HEK293 (cell line): Measurements from ENCODE around the gene GLTP.
A peak's percentile ranks its signal among the peaks of the same experiment; 100 is the strongest.

Experiments used
- CTCF ChIA-PET: fragments of 350-600 bp; formaldehyde crosslinking; extraction: SDS; loops from one replicate; lab custom pipeline; 2021; ENCODE audit warnings: antibody characterized with exemption; lab: Yijun Ruan, JAX
- POLR2A ChIA-PET: fragments of 300-600 bp; formaldehyde crosslinking; extraction: SDS; loops from one replicate; lab custom pipeline; 2020; ENCODE audit warnings: antibody characterized with exemption, inconsistent platforms; lab: Yijun Ruan, JAX
- H3K27ac ChIP-seq: fragments of 200-500 bp; sonication (Bioruptor generic); 2 replicates; pipeline ENCODE4 v1.5.1; 2014; ENCODE audit warnings: low read depth, low read length, control low read depth, inconsistent platforms; ENCODE audit errors: extremely low read depth
- H3K36me3 ChIP-seq, 2 experiments: fragments of 200-500 bp in 1 of 2; sonication (Bioruptor generic) in 1 of 2; 1 replicate in 1 of 2; 2 replicates in 1 of 2; pipeline ENCODE4 v1.5.1; 2014 to 2017; ENCODE audit warnings: inconsistent platforms in 2 of 2, low read length in 2 of 2; ENCODE audit not compliant: control insufficient read depth in 2 of 2, insufficient read depth in 1 of 2
- H3K4me1 ChIP-seq: fragments of 200-500 bp; sonication (Bioruptor generic); 2 replicates; pipeline ENCODE4 v1.5.1; 2014; ENCODE audit warnings: mild to moderate bottlenecking, low read length, inconsistent platforms; ENCODE audit not compliant: control insufficient read depth, insufficient read depth
- H3K4me3 ChIP-seq: 2 replicates; pipeline ENCODE4 v1.5.1; 2011; ENCODE audit warnings: low read depth, mild to moderate bottlenecking, control low read depth, low read length, moderate library complexity
- H3K9me3 ChIP-seq: fragments of 200-500 bp; sonication (Bioruptor generic); 2 replicates; pipeline ENCODE4 v1.5.1; 2014; ENCODE audit warnings: low read depth, low read length, inconsistent platforms; ENCODE audit not compliant: control insufficient read depth, insufficient read depth
- KLF16 ChIP-seq: fragments of 450-650 bp; formaldehyde crosslinking; IDR thresholded peaks from 2 replicates; pipeline ENCODE4 v1.5.1; 2017; ENCODE audit warnings: missing biosample characterization, missing genetic modification characterization
- MEIS1 ChIP-seq: sonication (generic); formaldehyde crosslinking; IDR thresholded peaks from 2 replicates; pipeline ENCODE4 v1.8.1; 2022; ENCODE audit warnings: missing genetic modification reagents, mild to moderate bottlenecking, borderline replicate concordance
- OSR2 ChIP-seq: fragments of 450-650 bp; formaldehyde crosslinking; IDR thresholded peaks from 2 replicates; pipeline ENCODE4 v1.5.1; 2016; ENCODE audit warnings: missing biosample characterization, missing genetic modification characterization
- SP3 ChIP-seq: fragments of 450-650 bp; formaldehyde crosslinking; IDR thresholded peaks from 2 replicates; pipeline ENCODE4 v1.5.1; 2016; ENCODE audit warnings: missing biosample characterization, missing genetic modification characterization
- ZBTB48 ChIP-seq: fragments of 450-650 bp; formaldehyde crosslinking; IDR thresholded peaks from 2 replicates; pipeline ENCODE4 v1.5.1; 2016; ENCODE audit warnings: missing biosample characterization, missing genetic modification characterization
- ZNF121 ChIP-seq: fragments of 450-650 bp; formaldehyde crosslinking; IDR thresholded peaks from 2 replicates; pipeline ENCODE4 v1.5.1; 2016; ENCODE audit warnings: missing biosample characterization, missing genetic modification characterization
- ZNF19 ChIP-seq: fragments of 450-650 bp; formaldehyde crosslinking; IDR thresholded peaks from 2 replicates; pipeline ENCODE4; 2016; ENCODE audit warnings: missing biosample characterization, missing genetic modification characterization, low read depth
- ZNF221 ChIP-seq: fragments of 450-650 bp; formaldehyde crosslinking; IDR thresholded peaks from 2 replicates; pipeline ENCODE4 v1.5.1; 2017; ENCODE audit warnings: missing biosample characterization, missing genetic modification characterization, borderline replicate concordance
- ZNF23 ChIP-seq: fragments of 450-650 bp; formaldehyde crosslinking; IDR thresholded peaks from 2 replicates; pipeline ENCODE4 v1.5.1; 2016; ENCODE audit warnings: missing biosample characterization, missing genetic modification characterization, borderline replicate concordance
- ZNF311 ChIP-seq: fragments of 450-650 bp; formaldehyde crosslinking; IDR thresholded peaks from 2 replicates; pipeline ENCODE4 v1.5.1; 2017; ENCODE audit warnings: missing biosample characterization, missing genetic modification characterization, borderline replicate concordance
- ZNF324 ChIP-seq: fragments of 450-650 bp; formaldehyde crosslinking; IDR thresholded peaks from 2 replicates; pipeline ENCODE4 v1.5.1; 2016; ENCODE audit warnings: missing biosample characterization, missing genetic modification characterization
- ZNF354C ChIP-seq: fragments of 450-650 bp; formaldehyde crosslinking; IDR thresholded peaks from 2 replicates; pipeline ENCODE4 v1.5.1; 2016; ENCODE audit warnings: missing biosample characterization, missing genetic modification characterization, low read depth, borderline replicate concordance
- ZNF501 ChIP-seq: fragments of 450-650 bp; formaldehyde crosslinking; IDR thresholded peaks from 2 replicates; pipeline ENCODE4 v1.5.1; 2016; ENCODE audit warnings: missing biosample characterization, missing genetic modification characterization
- ZNF514 ChIP-seq: fragments of 450-650 bp; formaldehyde crosslinking; IDR thresholded peaks from 2 replicates; pipeline ENCODE4 v1.5.1; 2016; ENCODE audit warnings: missing biosample characterization, missing genetic modification characterization
- ZNF521 ChIP-seq: fragments of 450-650 bp; formaldehyde crosslinking; IDR thresholded peaks from 2 replicates; pipeline ENCODE4 v1.5.1; 2017; ENCODE audit warnings: missing biosample characterization, mild to moderate bottlenecking, missing genetic modification characterization
- ZNF549 ChIP-seq: fragments of 450-650 bp; IDR thresholded peaks from 2 replicates; pipeline ENCODE4 v1.5.1; 2018; ENCODE audit warnings: missing biosample characterization, missing genetic modification characterization, mild to moderate bottlenecking, inconsistent platforms, moderate library complexity
- ZNF558 ChIP-seq: fragments of 450-650 bp; formaldehyde crosslinking; IDR thresholded peaks from 2 replicates; pipeline ENCODE4 v1.5.1; 2016; ENCODE audit warnings: missing biosample characterization, missing genetic modification characterization
- ZNF560 ChIP-seq: fragments of 450-650 bp; formaldehyde crosslinking; IDR thresholded peaks from 2 replicates; pipeline ENCODE4 v1.5.1; 2017; ENCODE audit warnings: missing biosample characterization, missing genetic modification characterization, borderline replicate concordance
- ZNF621 ChIP-seq: fragments of 450-650 bp; formaldehyde crosslinking; IDR thresholded peaks from 2 replicates; pipeline ENCODE4 v1.5.1; 2017; ENCODE audit warnings: missing biosample characterization, missing genetic modification characterization
- ZNF664 ChIP-seq: fragments of 450-650 bp; formaldehyde crosslinking; IDR thresholded peaks from 2 replicates; pipeline ENCODE4 v1.5.1; 2016; ENCODE audit warnings: missing biosample characterization, missing genetic modification characterization
- ZXDB ChIP-seq: fragments of 450-650 bp; formaldehyde crosslinking; IDR thresholded peaks from 2 replicates; pipeline ENCODE4 v1.5.1; 2016; ENCODE audit warnings: missing biosample characterization, missing genetic modification characterization
- TF ChIP-seq, protein P1 (sequence below): IDR thresholded peaks from 2 replicates; pipeline ENCODE4 v1.6.1; 2011; ENCODE audit warnings: mild to moderate bottlenecking, low read depth, low read length, borderline replicate concordance
- TF ChIP-seq, protein P2 (sequence below): fragments of 450-650 bp; formaldehyde crosslinking; IDR thresholded peaks from 2 replicates; pipeline ENCODE4 v1.5.1; 2016; ENCODE audit warnings: missing biosample characterization, missing genetic modification characterization, borderline replicate concordance
- TF ChIP-seq, protein P3 (sequence below): fragments of 450-650 bp; formaldehyde crosslinking; IDR thresholded peaks from 2 replicates; pipeline ENCODE4 v1.5.1; 2016; ENCODE audit warnings: missing biosample characterization, missing genetic modification characterization
- TF ChIP-seq, protein P4 (sequence below): fragments of 450-650 bp; formaldehyde crosslinking; IDR thresholded peaks from 2 replicates; pipeline ENCODE4 v1.5.1; 2016; ENCODE audit warnings: missing biosample characterization, missing genetic modification characterization, low read depth
- TF ChIP-seq, protein P5 (sequence below): fragments of 450-650 bp; formaldehyde crosslinking; IDR thresholded peaks from 2 replicates; pipeline ENCODE4 v1.5.1; 2016; ENCODE audit warnings: missing biosample characterization, missing genetic modification characterization

The GLTP gene

DNA sequence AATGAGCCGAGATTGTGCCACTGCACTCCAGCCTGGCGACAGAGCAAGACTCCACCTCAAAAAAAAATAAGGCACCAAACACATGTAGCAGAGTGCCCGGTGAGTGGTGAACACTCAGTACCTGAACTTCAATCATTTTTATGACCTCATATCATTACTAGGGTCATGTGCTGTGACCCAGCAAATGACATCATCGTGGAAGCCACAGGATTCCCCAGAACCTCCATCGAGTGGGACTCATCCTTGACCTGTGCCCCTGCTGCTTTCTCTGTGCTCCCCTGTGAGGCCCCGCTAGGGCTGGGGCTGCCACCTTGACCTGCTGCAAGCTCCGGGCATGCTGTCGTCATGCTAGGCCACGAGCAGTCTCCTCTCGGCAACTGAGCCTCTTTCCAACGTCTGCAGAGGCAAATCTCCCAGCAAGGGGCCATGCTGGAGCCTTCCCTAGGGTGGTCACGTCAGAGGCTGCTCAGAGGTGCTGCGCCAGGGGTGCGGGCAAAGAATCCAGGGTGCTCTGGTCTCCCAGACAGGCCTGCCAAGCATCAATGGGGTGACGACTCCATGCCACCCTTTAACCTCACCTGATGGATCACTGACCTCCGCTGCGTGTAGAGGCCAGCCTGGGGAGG lies 18.5 kb downstream of the GLTP start (continued):
- TF ChIP-seq, protein P1, sequence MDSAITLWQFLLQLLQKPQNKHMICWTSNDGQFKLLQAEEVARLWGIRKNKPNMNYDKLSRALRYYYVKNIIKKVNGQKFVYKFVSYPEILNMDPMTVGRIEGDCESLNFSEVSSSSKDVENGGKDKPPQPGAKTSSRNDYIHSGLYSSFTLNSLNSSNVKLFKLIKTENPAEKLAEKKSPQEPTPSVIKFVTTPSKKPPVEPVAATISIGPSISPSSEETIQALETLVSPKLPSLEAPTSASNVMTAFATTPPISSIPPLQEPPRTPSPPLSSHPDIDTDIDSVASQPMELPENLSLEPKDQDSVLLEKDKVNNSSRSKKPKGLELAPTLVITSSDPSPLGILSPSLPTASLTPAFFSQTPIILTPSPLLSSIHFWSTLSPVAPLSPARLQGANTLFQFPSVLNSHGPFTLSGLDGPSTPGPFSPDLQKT = no peak
- no peak for TF ChIP-seq ZNF549
- TF ChIP-seq ZBTB48 = peak; percentile 58
- no peak for TF ChIP-seq ZNF354C (tag by site-specific recombination)
- TF ChIP-seq KLF16 (tag by site-specific recombination) = no peak
- TF ChIP-seq ZNF560 = no peak
- no peak for TF ChIP-seq ZNF19
- no peak for TF ChIP-seq ZNF664 (tag by site-specific recombination)
- no peak for TF ChIP-seq ZNF23
- no peak for TF ChIP-seq ZNF558 (tag by site-specific recombination)
- TF ChIP-seq OSR2 (tag by site-specific recombination) = peak; percentile 69; the same call in 1 of the 2 replicates
- TF ChIP-seq, protein P2, sequence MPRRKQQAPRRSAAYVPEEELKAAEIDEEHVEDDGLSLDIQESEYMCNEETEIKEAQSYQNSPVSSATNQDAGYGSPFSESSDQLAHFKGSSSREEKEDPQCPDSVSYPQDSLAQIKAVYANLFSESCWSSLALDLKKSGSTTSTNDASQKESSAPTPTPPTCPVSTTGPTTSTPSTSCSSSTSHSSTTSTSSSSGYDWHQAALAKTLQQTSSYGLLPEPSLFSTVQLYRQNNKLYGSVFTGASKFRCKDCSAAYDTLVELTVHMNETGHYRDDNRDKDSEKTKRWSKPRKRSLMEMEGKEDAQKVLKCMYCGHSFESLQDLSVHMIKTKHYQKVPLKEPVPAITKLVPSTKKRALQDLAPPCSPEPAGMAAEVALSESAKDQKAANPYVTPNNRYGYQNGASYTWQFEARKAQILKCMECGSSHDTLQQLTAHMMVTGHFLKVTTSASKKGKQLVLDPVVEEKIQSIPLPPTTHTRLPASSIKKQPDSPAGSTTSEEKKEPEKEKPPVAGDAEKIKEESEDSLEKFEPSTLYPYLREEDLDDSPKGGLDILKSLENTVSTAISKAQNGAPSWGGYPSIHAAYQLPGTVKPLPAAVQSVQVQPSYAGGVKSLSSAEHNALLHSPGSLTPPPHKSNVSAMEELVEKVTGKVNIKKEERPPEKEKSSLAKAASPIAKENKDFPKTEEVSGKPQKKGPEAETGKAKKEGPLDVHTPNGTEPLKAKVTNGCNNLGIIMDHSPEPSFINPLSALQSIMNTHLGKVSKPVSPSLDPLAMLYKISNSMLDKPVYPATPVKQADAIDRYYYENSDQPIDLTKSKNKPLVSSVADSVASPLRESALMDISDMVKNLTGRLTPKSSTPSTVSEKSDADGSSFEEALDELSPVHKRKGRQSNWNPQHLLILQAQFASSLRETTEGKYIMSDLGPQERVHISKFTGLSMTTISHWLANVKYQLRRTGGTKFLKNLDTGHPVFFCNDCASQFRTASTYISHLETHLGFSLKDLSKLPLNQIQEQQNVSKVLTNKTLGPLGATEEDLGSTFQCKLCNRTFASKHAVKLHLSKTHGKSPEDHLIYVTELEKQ (tag by site-specific recombination) = no peak
- TF ChIP-seq ZNF514 = no peak
- no peak for TF ChIP-seq ZNF221 (tag by site-specific recombination)
- no peak for TF ChIP-seq ZNF621
- TF ChIP-seq ZNF121 = no peak
- TF ChIP-seq ZNF324 (tag by site-specific recombination) = peak; percentile 89
- no peak for TF ChIP-seq MEIS1 (CRISPR knock-in tag)

DNA sequence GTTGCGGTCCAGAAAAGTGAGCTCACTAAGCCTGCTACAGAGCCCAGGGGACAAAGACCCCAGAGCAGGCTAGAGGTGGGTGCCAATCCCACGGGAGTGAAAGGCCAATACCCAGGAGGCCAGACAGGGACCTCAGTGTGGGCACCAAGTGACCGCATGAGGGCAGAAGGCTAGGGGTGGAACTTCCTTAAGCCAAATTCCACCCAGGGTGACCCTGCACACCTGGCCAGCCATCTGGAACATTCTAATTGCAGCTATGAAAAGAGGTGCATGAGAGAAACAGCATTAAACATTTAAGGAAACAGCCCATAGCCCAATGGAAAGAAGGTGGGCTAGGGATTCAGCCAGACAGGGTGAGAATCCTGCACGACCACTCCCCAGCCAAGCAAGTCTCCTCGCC lies 19.4 kb downstream of the GLTP start:
- no peak overlapping the region for H3K4me3 ChIP-seq
- H3K36me3 ChIP-seq = peaks cover 0 to 19% of the 10 kb centered on the region in 2 experiments; a peak in 1 of 3 replicates
- peaks cover 4% of the 10 kb centered on the region; the same call in 1 of the 2 replicates for H3K4me1 ChIP-seq
- no peaks in the 10 kb centered on the region for H3K9me3 ChIP-seq
- POLR2A ChIA-PET = no interaction called here
- no peak overlapping the region for H3K27ac ChIP-seq
- CTCF ChIA-PET = interaction anchor here (0.6 to 1.6 kb wide), 6 partner anchors 16 to 474 kb away, joined by 3 to 10 read pairs (median 3); no protein-coding TSS in a partner anchor
- TF ChIP-seq ZXDB (tag by site-specific recombination) = no peak
- no peak for TF ChIP-seq ZNF521 (tag by site-specific recombination)
- no peak for TF ChIP-seq ZNF121
- TF ChIP-seq SP3 (tag by site-specific recombination) = no peak
- TF ChIP-seq, protein P3, sequence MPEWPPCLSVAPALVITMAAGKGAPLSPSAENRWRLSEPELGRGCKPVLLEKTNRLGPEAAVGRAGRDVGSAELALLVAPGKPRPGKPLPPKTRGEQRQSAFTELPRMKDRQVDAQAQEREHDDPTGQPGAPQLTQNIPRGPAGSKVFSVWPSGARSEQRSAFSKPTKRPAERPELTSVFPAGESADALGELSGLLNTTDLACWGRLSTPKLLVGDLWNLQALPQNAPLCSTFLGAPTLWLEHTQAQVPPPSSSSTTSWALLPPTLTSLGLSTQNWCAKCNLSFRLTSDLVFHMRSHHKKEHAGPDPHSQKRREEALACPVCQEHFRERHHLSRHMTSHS (tag by site-specific recombination) = no peak
- no peak for TF ChIP-seq ZNF311
- TF ChIP-seq, protein P4, sequence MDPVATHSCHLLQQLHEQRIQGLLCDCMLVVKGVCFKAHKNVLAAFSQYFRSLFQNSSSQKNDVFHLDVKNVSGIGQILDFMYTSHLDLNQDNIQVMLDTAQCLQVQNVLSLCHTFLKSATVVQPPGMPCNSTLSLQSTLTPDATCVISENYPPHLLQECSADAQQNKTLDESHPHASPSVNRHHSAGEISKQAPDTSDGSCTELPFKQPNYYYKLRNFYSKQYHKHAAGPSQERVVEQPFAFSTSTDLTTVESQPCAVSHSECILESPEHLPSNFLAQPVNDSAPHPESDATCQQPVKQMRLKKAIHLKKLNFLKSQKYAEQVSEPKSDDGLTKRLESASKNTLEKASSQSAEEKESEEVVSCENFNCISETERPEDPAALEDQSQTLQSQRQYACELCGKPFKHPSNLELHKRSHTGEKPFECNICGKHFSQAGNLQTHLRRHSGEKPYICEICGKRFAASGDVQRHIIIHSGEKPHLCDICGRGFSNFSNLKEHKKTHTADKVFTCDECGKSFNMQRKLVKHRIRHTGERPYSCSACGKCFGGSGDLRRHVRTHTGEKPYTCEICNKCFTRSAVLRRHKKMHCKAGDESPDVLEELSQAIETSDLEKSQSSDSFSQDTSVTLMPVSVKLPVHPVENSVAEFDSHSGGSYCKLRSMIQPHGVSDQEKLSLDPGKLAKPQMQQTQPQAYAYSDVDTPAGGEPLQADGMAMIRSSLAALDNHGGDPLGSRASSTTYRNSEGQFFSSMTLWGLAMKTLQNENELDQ = no peak
- no peak for TF ChIP-seq ZNF501 (tag by site-specific recombination)
- TF ChIP-seq, protein P5, sequence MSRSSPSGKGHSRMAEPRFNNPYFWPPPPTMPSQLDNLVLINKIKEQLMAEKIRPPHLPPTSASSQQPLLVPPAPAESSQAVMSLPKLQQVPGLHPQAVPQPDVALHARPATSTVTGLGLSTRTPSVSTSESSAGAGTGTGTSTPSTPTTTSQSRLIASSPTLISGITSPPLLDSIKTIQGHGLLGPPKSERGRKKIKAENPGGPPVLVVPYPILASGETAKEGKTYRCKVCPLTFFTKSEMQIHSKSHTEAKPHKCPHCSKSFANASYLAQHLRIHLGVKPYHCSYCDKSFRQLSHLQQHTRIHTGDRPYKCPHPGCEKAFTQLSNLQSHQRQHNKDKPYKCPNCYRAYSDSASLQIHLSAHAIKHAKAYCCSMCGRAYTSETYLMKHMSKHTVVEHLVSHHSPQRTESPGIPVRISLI (tag by site-specific recombination) = no peak
